GM21786 (cell line): Measurements from ENCODE around the gene AFF3.
"Not testable (repeated sequence)": the region's sequence is repeated elsewhere in the genome, so short reads cannot be mapped to it uniquely, and the experiment has no call there.

ENCODE experiments used
- ATAC-seq: cut with Tn5 transposase; IDR thresholded peaks from one replicate; pipeline ENCODE4 v1.9.1; 2021; ENCODE audit not compliant: unreplicated experiment

The AFF3 gene

DNA sequence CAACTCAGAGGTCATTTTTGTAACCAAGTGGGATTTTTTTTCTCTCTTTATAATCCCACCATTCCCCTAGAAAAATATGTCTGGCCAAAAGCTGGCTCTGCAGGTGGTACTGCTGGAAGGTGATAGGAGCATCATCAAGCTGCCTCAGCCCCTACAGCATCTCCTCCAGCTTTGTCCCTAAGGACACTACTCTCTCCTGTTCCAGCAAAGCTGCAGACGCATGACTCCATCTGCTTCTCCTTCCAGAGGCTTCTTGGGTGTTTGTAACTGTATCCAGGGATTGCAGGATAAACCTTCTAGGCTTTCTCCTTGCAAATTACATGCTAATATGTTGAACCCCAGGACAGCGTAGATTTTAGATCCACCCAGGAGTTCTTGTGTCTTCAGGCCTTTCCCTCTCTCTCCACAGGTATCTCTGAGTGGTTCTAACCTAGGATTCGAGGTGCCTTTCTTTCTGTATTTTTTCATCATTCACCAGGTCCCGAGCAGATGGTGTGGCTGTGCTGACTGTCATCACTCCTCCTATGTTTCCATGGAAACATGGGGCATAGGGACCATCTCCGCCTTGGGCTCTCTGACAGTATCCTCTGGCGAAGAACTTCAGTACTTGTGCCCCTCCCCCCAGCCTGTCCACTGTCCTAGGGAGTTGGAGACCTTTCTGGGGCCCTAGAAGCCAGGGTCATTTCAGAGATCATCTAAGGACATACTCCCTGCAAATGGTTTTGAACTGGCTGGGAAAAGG lies 34.3 kb downstream of the AFF3 start:
- ATAC-seq = no peak

DNA sequence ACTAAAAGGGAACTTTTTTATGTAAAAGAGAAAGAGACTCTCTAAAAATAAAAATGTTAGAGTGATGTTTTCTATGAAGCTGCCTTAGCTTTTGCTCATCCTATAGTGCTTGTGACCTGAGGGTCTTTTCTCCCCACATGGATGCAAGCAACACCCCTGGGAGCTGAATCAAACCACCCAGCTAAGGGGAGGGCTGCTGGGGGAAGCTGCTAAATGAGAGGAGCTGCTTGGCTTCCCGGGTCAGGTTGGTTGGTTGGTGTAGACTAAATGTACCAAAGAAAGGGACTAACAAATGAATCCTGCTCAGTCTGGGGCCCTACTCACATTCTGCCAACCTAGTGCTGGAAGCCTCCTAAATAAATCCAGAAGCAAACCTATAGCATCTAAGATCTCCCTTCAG lies 35.0 kb downstream of the AFF3 start:
- no peak for ATAC-seq

DNA sequence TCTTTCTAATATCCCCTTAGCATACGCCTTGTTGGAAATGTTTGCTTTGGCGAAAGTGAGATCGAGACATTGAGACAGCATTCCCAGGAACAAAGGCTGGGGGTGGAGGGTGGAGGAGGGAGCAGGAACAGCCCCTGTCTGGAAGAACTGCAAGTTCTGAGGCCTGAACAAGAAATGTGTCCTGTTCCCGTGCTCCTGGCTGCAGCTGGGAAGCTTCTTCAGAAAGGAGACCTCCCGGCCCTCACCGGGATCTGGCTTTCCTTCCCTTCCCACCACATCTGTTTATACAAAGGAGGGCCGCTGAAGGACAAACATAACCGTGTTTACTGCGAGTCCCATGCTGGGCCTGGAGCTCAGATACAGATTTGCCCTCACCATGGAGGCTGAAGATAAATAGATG lies 35.9 kb downstream of the AFF3 start:
- no peak for ATAC-seq

DNA sequence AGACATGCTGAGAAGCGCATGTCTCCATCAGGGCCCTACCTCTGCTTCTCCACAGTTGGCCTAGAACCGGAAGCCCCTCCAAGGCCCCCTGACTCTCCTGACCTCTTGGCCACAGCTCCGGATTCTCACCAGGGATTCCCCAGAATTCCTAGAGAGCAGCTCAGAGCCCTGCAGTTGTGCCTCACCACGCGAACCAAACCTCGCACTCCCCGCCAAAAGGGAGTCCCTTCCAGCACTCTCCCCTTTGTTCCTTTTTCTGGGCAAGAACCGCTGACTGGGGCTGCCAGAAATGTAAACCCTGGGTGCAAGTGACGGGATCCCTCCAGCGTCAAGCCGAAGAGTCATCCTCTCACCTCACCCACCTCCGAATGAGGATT lies 36.7 kb downstream of the AFF3 start:
- ATAC-seq = no peak

DNA sequence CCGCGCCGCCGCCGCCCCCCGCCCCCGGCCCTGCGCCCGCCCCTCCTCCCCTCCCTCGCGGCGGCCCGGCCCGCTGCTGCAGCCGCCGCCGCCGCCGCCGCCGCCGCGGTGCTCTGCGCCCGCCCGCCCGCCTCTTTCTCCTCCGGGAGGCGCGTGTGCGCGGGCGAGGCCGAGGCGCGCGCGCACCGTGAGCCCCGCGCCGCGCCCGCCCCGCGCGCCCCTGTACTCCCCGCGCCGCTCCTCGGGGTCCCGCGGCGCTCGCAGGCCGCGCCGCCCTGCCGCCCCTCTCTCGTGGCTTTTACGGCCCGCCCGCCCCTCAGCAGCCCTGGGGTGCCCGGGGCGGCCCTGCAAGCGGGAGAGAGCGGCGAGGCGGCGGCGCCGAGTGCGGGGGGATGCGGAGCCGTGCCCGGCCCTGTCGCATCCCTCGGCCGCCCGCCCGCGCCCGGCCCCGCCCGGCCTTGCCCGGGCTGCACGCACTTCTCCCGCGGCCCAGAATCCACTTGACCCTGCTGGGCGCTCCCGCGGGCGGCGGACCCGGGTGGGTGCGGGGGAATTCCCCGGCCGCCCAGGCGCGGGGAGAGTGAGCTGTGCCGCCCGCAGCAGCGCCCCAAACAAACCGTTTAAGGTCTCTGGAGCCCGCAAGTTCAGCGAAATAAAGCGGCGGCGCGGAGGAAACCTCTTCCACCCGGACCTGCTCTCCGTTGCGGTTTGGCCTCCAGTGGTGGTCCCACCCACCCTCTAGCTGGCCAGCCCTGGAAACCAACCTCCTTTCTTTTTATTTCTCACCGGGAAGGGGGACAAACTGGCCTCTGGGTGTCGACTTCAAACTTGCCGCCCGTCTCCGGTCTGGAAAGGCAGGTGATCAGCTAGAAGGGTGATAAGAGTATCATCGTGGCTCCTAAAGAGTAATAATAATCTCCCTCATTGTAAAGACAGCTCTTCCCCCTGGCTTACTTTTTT lies 37.4 kb downstream of the AFF3 start:
- no peak for ATAC-seq

DNA sequence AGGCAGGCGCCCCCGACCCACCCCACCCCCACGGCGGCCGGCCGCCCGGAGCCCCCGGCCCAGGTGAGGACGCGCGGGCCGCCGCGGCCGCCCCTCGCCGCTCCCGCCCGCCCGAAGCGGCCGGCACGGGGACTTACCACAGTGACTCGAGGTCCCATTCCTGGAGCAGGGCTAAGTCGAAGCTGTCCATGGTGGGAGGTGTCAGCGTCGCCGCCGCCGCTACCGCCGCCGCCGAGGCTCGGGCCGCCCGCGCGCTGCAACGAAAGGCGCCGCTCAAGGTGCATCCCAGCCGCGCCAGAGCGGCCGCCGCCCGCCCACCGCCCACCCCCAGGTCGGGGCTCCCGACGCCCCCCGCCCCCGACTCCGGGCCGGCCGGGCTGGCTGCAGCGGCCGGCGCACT lies 38.1 kb downstream of the AFF3 start:
- not testable (repeated sequence) for ATAC-seq

DNA sequence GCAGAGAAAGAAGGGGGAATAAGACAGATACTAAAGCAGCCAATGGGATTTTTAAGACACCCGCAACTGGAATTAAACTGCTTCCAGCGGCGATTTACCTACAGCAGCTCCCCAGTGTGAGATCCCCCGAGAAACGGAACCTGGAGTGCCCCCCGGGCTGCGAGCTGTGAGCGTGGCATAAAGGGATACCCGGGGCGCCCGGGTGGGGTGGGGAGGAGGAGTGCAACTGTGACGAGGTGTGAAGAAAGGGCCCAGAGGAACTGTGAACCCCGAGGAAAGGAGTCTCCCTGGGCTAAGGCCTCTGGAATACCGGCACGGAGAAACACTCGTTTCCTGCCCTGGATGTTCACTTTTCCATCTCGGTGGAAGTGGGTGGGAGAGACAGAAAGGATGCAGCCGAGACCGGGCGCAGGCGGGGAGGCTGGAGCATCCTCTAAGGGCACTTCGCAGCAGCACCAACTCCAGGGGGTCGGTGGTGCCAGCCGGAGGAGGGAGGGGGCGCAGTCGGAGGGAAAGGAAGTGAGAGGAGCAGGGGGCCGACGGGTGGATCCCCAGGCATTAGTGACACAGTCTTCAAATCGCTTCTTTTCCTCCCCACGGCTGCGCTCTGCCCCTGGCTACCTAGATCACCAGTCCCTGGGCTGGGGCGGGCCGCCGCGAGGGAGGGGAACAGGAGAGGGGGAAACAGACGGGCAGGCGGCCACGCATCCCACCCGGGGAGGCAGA lies 38.7 kb downstream of the AFF3 start:
- not testable (repeated sequence) for ATAC-seq

DNA sequence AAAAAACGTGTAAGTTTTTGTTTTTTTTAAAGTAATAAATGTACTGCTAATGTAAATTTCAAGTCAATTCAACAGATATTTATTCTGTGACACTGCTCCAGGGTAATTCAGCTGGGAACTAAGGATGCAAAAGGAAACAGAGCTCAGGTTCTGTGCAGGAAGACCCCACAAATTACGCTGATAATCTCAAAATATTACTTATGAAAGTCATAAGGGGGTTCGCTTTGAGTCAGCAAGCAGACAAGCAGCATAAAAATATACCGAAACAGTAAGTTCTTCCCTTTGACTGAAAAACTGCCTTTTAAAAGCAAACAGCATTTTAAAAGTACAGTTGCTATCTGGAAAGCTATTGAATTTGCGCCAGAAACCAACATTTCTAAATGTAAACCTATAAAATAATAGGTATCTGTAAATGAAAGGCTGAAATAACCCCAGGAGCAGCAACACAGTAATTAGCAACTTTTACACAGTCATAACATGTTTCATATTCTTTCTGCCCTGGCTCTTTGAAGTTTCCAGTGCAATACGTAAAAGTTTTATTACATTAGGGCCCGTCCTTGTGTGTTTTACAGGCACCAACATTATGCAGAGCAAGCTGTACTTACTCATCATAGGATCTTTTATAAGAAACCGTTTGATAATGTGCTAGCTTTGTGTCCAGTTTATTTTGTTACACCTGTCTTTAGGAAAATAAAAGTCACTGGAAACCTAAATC lies 39.8 kb downstream of the AFF3 start:
- ATAC-seq = not testable (repeated sequence)

DNA sequence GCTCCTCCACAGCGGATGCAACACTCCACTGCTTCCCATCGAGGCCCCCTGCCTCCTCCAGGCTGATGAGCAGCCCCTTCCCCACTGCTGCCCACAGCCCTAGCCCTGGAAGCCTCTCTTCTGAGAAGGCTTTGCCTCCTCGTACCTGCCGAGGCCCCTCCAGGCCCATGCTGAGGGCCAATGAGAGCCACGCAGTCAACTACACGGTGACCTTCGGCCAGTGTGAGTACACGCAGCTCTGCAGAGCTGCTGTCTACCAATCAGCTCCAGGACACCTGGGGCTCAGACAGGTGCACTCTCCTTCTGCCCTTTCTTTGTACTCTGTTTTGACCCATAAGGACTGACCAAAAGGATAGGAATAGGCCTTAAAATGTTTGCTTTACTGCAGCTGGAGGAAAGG lies 43.5 kb downstream of the AFF3 start:
- ATAC-seq = not testable (repeated sequence)

DNA sequence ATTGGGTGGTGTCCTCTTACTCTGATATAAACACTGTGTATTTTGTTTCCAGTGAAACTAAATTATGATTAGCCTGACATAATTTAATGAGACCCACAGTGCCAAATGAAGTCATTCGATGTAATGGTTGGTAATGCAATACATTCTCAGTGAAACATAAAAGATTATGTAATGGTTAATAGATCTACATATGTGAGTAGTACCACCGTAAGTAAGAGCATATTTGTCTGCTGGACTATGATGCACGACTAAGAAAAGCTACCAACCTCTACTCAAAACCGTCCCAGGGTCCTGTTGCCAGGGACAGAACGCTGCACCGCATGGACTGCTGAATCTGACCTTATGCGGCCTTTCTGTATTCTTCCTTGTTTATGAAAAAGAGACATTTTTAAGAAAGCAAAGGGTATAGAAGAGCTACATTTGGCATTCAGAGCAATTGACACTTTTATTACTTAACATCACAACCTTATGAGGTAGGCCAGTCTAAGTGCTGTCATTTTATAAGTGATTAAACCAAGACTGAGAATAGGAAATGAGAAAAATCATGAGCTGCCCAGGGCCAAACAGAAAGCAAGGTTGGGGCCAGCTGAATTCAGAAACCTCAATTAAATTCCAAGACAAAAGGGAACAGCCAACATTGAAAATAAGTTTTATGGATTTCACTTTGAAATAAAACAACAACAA lies 44.6 kb downstream of the AFF3 start:
- not testable (repeated sequence) for ATAC-seq

DNA sequence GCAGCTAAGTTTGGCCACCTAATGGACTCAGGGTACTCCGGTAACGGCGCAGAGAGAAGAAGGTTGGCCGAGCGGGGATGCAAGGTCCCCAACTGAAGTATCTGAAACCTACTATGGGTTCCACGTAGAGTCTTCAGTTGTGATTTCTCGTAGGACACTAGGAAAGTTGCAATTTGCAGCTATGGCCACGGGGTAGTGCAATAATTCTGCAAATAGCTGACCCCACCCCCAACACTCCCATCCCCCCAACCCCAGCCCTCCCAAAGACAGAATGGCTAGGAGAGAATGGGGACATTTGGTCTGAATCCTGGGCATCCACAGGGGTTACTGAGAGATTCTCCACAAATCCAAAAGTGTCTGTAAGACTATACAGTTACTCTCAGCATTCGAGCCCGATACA lies 46.5 kb downstream of the AFF3 start:
- ATAC-seq = not testable (repeated sequence)

DNA sequence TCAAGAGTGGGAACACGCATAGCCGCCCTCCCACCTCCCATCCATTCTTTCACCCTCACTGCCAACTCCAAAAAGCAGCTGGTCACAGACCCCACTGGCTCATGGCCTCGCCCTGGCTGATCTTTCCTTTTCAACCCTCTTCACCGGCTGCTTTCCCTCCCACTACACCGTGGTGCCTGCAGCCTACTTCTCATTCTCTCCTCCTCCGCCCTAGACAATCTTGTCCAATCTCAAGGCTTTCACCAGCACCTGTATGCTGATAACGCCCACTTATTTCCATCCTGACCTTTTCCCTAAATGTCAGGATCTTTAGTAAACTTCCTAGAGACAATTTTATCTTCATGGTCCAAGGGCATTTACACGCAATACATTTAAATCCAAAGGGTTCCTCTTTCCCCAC lies 50.6 kb downstream of the AFF3 start:
- ATAC-seq = not testable (repeated sequence)

DNA sequence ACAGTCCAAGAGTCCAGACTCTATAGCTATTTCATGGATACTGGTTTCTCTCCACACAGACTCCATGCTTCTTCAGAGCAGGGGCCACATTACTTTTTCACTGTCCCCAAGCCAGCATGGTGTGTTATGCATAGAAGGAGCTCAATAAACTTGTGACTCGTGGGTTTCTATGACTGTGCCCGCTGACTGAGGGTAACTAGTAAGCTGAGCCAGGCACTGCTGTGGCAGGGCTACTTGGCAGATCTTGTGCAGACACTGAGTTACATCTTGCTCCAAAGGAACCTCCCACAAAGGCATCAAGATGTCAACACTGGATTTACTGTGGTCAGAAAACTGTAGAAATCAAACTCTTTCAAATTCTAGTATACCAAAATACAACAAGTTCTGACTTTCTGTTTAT lies 56.6 kb downstream of the AFF3 start:
- ATAC-seq = not testable (repeated sequence)

DNA sequence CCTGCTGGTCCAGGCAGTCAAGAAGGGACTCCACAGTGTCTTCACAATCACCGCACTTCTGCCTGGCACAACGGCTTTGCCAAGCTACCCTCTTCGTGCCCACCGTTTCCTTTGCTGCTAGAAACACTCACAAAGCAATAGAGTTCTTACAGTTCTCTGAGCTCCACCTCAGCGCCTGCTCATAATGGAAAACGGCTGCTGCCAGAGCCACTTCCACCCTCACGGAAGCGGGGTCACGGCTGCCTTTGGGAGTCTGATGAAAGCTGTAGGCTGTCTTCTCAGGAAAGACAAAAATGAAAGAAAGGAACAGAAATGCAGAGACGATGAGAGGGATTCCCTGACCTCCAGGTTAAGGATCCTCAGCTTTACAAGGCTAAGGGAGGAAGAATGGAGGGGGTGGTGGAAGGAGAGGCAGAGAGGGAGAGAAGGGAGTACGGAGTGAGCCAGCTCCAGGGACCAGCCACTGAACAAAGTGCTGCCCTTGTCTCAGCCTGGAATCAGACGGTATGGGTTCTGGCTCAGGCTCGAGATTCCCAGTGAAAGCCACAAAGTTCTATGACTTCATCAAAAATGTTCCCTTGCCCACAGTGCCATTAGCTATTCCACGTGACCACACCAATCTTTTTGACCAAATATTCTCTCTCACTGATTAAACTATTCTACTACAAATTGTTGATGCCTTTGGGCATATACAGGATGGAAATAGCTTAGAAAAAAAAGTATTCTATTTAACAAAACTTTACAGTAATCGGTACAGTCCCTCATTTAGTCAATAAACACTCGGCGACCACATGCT lies 58.8 kb downstream of the AFF3 start:
- not testable (repeated sequence) for ATAC-seq

DNA sequence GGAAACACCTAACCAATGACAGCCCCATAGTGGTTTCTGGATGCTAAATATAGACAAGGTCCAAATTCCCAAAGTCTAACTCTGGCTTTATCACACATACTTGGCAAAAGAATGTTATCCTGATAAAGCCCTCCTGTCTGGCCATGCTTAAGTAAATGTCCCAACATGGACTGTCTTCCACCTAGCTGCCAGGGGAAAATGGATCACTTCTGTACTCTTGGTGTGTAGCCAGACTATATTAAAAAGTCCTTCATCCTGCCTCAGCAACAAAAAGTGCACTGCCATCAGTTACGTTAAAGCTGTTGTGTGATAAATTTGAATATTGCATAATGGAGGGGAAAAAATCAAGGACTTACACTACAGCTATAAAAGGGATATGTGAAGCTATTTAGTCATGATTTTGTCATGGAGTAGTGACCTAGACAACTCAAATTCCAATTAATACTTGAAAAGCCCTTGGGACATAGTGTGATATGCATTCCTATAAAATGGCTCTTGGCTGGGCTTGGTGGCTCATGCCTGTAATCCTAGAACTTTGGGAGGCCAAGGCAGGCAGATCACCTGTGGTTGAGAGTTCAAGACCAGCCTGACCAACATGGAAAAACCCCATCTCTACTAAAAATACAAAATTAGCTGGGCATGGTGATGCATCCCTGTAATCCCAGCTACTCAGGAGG lies 60.0 kb downstream of the AFF3 start:
- ATAC-seq = not testable (repeated sequence)

DNA sequence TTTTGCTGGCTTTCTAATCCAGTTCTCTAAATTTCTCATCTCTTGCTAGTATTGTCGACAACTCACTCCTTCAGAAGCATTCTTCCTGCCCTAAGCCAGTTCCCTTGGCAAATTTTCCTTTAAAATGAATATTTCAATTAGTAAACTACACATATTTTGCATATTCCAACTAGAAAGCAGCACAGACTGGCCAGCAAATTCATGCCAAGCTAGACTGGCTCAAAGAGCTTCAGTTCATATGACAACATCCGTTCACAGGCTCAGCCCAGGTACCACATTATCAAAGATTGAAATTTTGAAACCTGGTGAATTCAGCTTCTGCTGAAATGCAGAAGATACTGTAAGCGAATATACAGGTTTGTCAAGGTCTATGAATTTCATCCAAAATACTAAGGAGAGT lies 64.5 kb downstream of the AFF3 start:
- no peak for ATAC-seq

DNA sequence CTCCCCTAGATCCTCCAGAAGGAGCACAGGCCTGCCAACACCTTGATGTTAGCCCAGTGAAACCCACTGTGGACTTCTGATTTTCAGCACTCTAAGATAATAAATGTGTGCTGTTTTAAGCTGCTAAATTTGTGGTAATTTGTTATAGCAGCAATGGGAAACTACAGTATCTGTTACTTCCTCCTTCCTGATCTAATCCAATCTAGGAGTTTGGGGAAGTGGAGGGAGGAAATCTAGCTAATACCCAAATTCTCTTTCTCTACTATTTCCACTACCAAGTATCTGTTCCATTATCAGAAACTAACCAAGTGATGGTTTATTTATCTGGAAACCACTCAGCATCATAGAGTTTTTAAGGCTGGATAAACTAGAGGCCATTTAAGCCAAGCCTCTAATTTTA lies 64.9 kb downstream of the AFF3 start:
- ATAC-seq = no peak

DNA sequence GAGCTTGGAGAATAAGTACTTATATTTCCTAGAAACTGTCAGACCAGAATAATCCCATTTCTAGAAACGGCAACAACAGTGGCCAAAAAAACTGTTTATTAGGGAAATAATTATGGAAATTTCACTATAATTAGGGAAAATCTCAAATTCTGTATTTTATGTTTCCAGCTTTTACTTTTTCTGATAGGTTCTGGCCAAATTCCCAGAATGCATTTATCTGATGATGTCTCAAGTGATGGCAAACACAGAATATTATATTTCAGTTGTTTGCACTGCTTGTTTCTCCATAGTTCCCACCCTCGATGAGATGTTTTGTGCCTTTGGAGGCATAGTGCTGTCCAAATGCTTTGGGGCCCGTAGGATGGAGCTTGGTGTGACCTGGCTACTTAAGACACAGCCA lies 66.9 kb downstream of the AFF3 start:
- ATAC-seq = no peak

DNA sequence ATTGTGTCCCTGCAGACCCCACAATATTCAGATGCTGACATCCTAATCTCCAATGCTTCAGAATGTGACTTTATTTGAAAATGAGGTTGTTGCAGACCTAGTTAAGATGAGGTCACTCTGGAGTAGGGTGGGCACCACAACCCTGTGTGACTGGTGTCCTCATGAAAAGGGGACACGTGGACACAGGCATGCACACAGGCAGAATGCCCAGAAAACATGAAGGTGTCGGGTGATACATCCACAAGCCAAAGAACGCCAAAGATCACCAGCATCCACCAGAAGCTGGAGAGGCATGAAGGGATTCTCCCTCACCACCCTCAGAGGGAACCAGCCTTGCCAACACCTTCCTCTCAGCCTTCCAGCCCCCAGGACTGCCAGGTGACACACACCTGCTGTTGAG lies 69.3 kb downstream of the AFF3 start:
- no peak for ATAC-seq
